Mesenchymal stem cell (in vitro differentiated cells and primary cell): ENCODE measurements around the gene THBS4.
A peak's percentile ranks its signal among the peaks of the same experiment; 100 is the strongest.

ENCODE experiments used
- DNase-seq: peaks from one replicate; pipeline ENCODE4 v3.0.0-alpha.2; 2013
- H2AFZ ChIP-seq: one replicate; pipeline ENCODE4 v1.6.1; 2013; ENCODE audit warnings: low read depth, mild to moderate bottlenecking, control low read depth, inconsistent platforms, low read length, moderate library complexity
- H2AK5ac ChIP-seq: 2 replicates; pipeline ENCODE4 v1.6.1; 2013; ENCODE audit warnings: low read length, moderate library complexity, mild to moderate bottlenecking, inconsistent platforms; ENCODE audit not compliant: severe bottlenecking
- H2BK120ac ChIP-seq: one replicate; pipeline ENCODE4 v1.6.1; 2013; ENCODE audit warnings: low read depth, mild to moderate bottlenecking, inconsistent platforms, low read length, moderate library complexity
- H2BK12ac ChIP-seq, 2 experiments: one replicate each; pipeline ENCODE4 v1.6.1; 2013; ENCODE audit warnings: inconsistent platforms in 2 of 2, low read length in 2 of 2, mild to moderate bottlenecking in 2 of 2, moderate library complexity in 2 of 2, control low read depth in 1 of 2
- H2BK15ac ChIP-seq: one replicate; pipeline ENCODE4 v1.6.1; 2013; ENCODE audit warnings: mild to moderate bottlenecking, low read depth, inconsistent platforms; ENCODE audit not compliant: poor library complexity, severe bottlenecking
- H2BK5ac ChIP-seq: 2 replicates; pipeline ENCODE4 v1.6.1; 2013; ENCODE audit warnings: low read depth, mild to moderate bottlenecking, low read length, control low read depth, inconsistent platforms; ENCODE audit not compliant: poor library complexity, severe bottlenecking
- H3K14ac ChIP-seq, 2 experiments: one replicate each; pipeline ENCODE4 v1.6.1; 2013; ENCODE audit warnings: inconsistent platforms in 2 of 2, low read length in 2 of 2, control low read depth in 1 of 2, mild to moderate bottlenecking in 1 of 2, moderate library complexity in 1 of 2
- H3K18ac ChIP-seq, 2 experiments: one replicate each; pipeline ENCODE4 v1.6.1; 2013; ENCODE audit warnings: inconsistent platforms in 2 of 2, low read length in 2 of 2, control low read depth in 1 of 2, low read depth in 1 of 2, mild to moderate bottlenecking in 1 of 2
- H3K23ac ChIP-seq, 2 experiments: one replicate each; pipeline ENCODE4 v1.6.1; 2013; ENCODE audit warnings: inconsistent platforms in 2 of 2, low read length in 2 of 2, mild to moderate bottlenecking in 2 of 2, moderate library complexity in 2 of 2, control low read depth in 1 of 2
- H3K27ac ChIP-seq: 2 replicates; pipeline ENCODE4 v1.5.1; 2013; ENCODE audit warnings: mild to moderate bottlenecking, moderate library complexity, low read length, control low read depth, inconsistent platforms; ENCODE audit not compliant: poor library complexity, severe bottlenecking
- H3K27me3 ChIP-seq, 2 experiments: 2 replicates each; pipeline versions ENCODE4 v1.6.1 to v1.7.0; 2013; ENCODE audit warnings: low read length in 2 of 2, mild to moderate bottlenecking in 2 of 2, moderate library complexity in 2 of 2, control low read depth in 1 of 2, inconsistent platforms in 1 of 2; ENCODE audit not compliant: control insufficient read depth in 1 of 2, insufficient read depth in 1 of 2
- H3K36me3 ChIP-seq, 2 experiments: 2 replicates each; pipeline versions ENCODE4 v1.6.1 to v1.7.0; 2013; ENCODE audit warnings: low read length in 2 of 2, control low read depth in 1 of 2, inconsistent platforms in 1 of 2, low read depth in 1 of 2, mild to moderate bottlenecking in 1 of 2; ENCODE audit not compliant: insufficient read depth in 2 of 2, control insufficient read depth in 1 of 2
- H3K4ac ChIP-seq, 2 experiments: one replicate each; pipeline ENCODE4 v1.6.1; 2013; ENCODE audit warnings: inconsistent platforms in 2 of 2, low read length in 2 of 2, mild to moderate bottlenecking in 2 of 2, moderate library complexity in 2 of 2, control low read depth in 1 of 2, low read depth in 1 of 2
- H3K4me1 ChIP-seq: 2 replicates; pipeline ENCODE4 v1.6.1; 2013; ENCODE audit warnings: low read depth, low read length, control low read depth; ENCODE audit not compliant: control insufficient read depth, insufficient read depth
- H3K4me2 ChIP-seq: 2 replicates; pipeline ENCODE4 v1.6.1; 2013; ENCODE audit warnings: low read length, mild to moderate bottlenecking, inconsistent platforms; ENCODE audit not compliant: poor library complexity, severe bottlenecking
- H3K4me3 ChIP-seq, 2 experiments: 2 replicates each; pipeline versions ENCODE4 v1.5.1 to v1.7.0; 2013; ENCODE audit warnings: low read length in 2 of 2, mild to moderate bottlenecking in 2 of 2, control low read depth in 1 of 2, low read depth in 1 of 2; ENCODE audit not compliant: insufficient read depth in 1 of 2
- H3K79me1 ChIP-seq: replicated peaks from 2 replicates; pipeline ENCODE4 v1.6.1; 2013; ENCODE audit warnings: mild to moderate bottlenecking, control low read depth, low read length, inconsistent platforms; ENCODE audit not compliant: poor library complexity, severe bottlenecking
- H3K9ac ChIP-seq: 2 replicates; pipeline ENCODE4 v1.7.0; 2013; ENCODE audit warnings: mild to moderate bottlenecking, low read length, moderate library complexity
- H3K9me3 ChIP-seq: 2 replicates; pipeline ENCODE4 v1.7.0; 2013; ENCODE audit warnings: mild to moderate bottlenecking, low read length; ENCODE audit not compliant: control insufficient read depth
- H4K8ac ChIP-seq: one replicate; pipeline ENCODE4 v1.6.1; 2013; ENCODE audit warnings: inconsistent platforms, mild to moderate bottlenecking, low read length, moderate library complexity
- H4K91ac ChIP-seq: one replicate; pipeline ENCODE4 v1.6.1; 2013; ENCODE audit warnings: mild to moderate bottlenecking, low read length, inconsistent platforms
- whole genome bisulfite sequencing: methylation state at CpG from one replicate; pipeline ENCODE4 v1.1.7; 2013; ENCODE audit warnings: mixed read lengths; 5-methylcytosine and 5-hydroxymethylcytosine counted together

THBS4 gene

DNA sequence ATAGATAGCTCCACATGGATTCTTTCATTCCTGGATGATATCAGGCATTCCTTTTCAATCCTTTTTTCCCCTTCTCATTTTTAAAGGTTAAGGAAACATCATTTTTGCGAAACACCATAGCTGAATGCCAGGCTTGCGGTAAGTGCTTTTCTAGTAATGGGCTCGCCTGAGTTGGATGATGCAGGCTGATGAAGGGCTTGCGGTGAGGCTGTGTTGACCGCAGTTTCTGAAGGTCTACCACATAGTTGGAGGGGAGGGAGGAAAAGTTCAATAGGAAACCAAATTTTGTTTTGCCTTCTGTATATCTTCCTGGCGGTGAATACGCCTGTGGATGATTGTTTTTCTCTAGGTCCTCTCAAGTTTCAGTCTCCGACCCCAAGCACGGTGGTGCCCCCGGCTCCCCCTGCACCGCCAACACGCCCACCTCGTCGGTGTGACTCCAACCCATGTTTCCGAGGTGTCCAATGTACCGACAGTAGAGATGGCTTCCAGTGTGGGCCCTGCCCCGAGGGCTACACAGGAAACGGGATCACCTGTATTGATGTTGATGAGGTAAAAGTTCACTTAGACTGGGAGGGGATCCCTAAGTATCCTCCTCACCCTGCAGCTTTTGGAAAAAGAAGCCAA, 24.3 kb downstream of the THBS4 start:
- H3K27ac ChIP-seq, result no peak overlapping the region
- no peak overlapping the region for H2BK15ac ChIP-seq
- H2BK12ac ChIP-seq, result no peak overlapping the region
- H2AFZ ChIP-seq, result no peak overlapping the region
- no peaks in the 10 kb centered on the region for H3K36me3 ChIP-seq
- no peak overlapping the region for H2BK120ac ChIP-seq
- H3K4me1 ChIP-seq, result no peaks in the 10 kb centered on the region
- H2AK5ac ChIP-seq, result no peak overlapping the region
- no peak overlapping the region for H3K4me3 ChIP-seq
- H4K8ac ChIP-seq, result no peak overlapping the region
- no peak overlapping the region for H3K4me2 ChIP-seq
- H3K23ac ChIP-seq, result no peak overlapping the region
- no peak overlapping the region for H3K9ac ChIP-seq
- no peak for DNase-seq
- H3K14ac ChIP-seq, result no peak overlapping the region
- no peak overlapping the region for H3K18ac ChIP-seq
- peaks cover 0 to 3% of the 10 kb centered on the region in 2 experiments for H3K27me3 ChIP-seq
- no peaks in the 10 kb centered on the region for H3K9me3 ChIP-seq
- 97% methylated on average over 18 of the region's 18 CpGs for WGBS
- no peak overlapping the region for H3K4ac ChIP-seq
- H3K79me1 ChIP-seq, result no peaks in the 10 kb centered on the region
- H2BK5ac ChIP-seq, result no peak overlapping the region
- H4K91ac ChIP-seq, result no peak overlapping the region

DNA sequence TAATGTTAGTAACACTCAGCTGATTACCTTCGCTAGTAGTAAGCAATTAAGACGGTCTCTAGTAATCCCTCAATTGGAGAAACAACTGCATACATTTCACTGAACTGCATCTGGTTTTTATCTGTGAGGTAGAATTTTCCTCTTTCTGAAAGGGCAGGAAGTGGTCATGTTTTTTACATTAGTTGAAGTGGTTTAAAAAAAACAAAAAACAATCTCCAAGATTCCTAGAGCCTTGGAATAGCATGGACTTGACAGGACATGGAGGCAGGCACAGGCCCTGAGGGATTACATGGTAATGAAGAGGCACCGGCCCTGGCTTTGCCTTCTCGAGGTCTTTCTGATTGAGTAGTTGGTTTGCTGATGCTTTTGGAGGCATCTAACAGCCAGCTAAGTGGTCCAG, 25.8 kb downstream of the THBS4 start:
- no peak overlapping the region for H3K4me3 ChIP-seq
- peak; percentile 47 for DNase-seq
- no peak overlapping the region for H3K9ac ChIP-seq
- no peaks in the 10 kb centered on the region for H3K4me1 ChIP-seq
- WGBS, result 8% methylated on average over 2 of the region's 4 CpGs
- no peak overlapping the region for H3K18ac ChIP-seq
- H4K8ac ChIP-seq, result no peak overlapping the region
- H3K9me3 ChIP-seq, result no peaks in the 10 kb centered on the region
- no peak overlapping the region for H2BK5ac ChIP-seq
- no peak overlapping the region for H2AK5ac ChIP-seq
- no peak overlapping the region for H3K27ac ChIP-seq
- H2BK120ac ChIP-seq, result no peak overlapping the region
- H3K27me3 ChIP-seq, result peaks cover 0 to under 1% of the 10 kb centered on the region in 2 experiments
- no peak overlapping the region for H4K91ac ChIP-seq
- H3K79me1 ChIP-seq, result no peaks in the 10 kb centered on the region
- no peak overlapping the region for H3K4me2 ChIP-seq
- no peak overlapping the region for H3K14ac ChIP-seq
- H3K4ac ChIP-seq, result no peak overlapping the region
- no peak overlapping the region for H2AFZ ChIP-seq
- no peaks in the 10 kb centered on the region for H3K36me3 ChIP-seq
- H2BK12ac ChIP-seq, result no peak overlapping the region
- no peak overlapping the region for H3K23ac ChIP-seq
- no peak overlapping the region for H2BK15ac ChIP-seq

DNA sequence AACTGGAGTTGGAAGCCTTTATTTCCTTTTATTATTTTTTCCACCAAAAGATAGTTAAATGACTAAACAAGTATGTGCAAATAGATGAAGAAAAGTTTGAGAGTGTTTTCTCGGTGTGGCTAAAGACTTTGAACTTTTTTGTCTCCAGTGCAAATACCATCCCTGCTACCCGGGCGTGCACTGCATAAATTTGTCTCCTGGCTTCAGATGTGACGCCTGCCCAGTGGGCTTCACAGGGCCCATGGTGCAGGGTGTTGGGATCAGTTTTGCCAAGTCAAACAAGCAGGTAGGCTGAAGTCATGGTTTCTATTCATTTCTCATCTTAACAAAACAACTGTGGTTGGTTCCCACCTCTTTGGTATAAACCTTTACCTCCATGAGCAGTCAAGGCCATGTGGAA, 26.4 kb downstream of the THBS4 start:
- Histone ChIP-seq H2BK120ac (no peak overlapping the region), H3K4ac (no peak overlapping the region), H3K27ac (no peak overlapping the region), H3K9ac (no peak overlapping the region), H3K14ac (no peak overlapping the region), H3K79me1 (no peaks in the 10 kb centered on the region), H2AFZ (no peak overlapping the region), H3K9me3 (no peaks in the 10 kb centered on the region), H3K4me2 (no peak overlapping the region), H3K36me3 (no peaks in the 10 kb centered on the region), H4K8ac (no peak overlapping the region), H3K27me3 (no peaks in the 10 kb centered on the region), H4K91ac (no peak overlapping the region), H2AK5ac (no peak overlapping the region), H3K18ac (no peak overlapping the region), H3K23ac (no peak overlapping the region), H2BK5ac (no peak overlapping the region), H3K4me3 (no peak overlapping the region), H3K4me1 (no peaks in the 10 kb centered on the region), H2BK15ac (no peak overlapping the region), H2BK12ac (no peak overlapping the region)
- no peak for DNase-seq
- 89% methylated on average over 4 of the region's 4 CpGs for WGBS

DNA sequence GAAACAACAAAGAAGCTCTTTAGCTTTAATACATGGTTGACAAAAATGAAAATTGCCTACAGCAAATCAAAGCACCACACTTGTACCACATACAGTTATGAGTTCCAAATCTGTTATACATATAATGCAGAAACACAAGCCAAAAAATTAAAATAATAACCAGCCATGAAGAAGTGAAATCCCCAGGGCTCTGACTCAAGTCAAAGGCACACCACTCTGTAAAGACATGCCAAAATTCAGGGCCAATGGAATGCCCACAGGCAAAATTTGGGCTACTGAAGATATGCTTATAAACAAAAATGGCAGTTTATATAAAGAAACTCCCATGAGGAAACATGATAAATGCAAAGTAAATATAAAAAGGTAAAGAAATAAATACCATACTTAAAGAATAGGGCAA, 29.0 kb downstream of the THBS4 start:
- H3K27me3 ChIP-seq, result no peaks in the 10 kb centered on the region
- H2AFZ ChIP-seq, result no peak overlapping the region
- H3K4me2 ChIP-seq, result no peak overlapping the region
- H3K36me3 ChIP-seq, result no peaks in the 10 kb centered on the region
- H3K4me1 ChIP-seq, result no peaks in the 10 kb centered on the region
- no peaks in the 10 kb centered on the region for H3K79me1 ChIP-seq
- H4K91ac ChIP-seq, result no peak overlapping the region
- no peak overlapping the region for H2AK5ac ChIP-seq
- H2BK12ac ChIP-seq, result no peak overlapping the region
- no peak for DNase-seq
- no peaks in the 10 kb centered on the region for H3K9me3 ChIP-seq
- no peak overlapping the region for H2BK5ac ChIP-seq
- no peak overlapping the region for H3K9ac ChIP-seq
- no peak overlapping the region for H2BK120ac ChIP-seq
- H3K4ac ChIP-seq, result no peak overlapping the region
- H4K8ac ChIP-seq, result no peak overlapping the region
- H3K14ac ChIP-seq, result no peak overlapping the region
- no peak overlapping the region for H3K23ac ChIP-seq
- H3K4me3 ChIP-seq, result no peak overlapping the region
- H3K18ac ChIP-seq, result no peak overlapping the region
- no peak overlapping the region for H2BK15ac ChIP-seq
- no peak overlapping the region for H3K27ac ChIP-seq
